HCT116 (cell line): ENCODE data around the gene THSD7A.

Experiments
- ELF1 ChIP-seq: IDR thresholded peaks from 2 replicates; pipeline ENCODE4 v1.6.1; 2012; ENCODE audit warnings: low read depth, borderline replicate concordance
- EZH2phosphoT487 ChIP-seq: fragments of 200-600 bp; IDR thresholded peaks from 2 replicates; pipeline ENCODE4 v1.6.1; 2018; ENCODE audit warnings: antibody characterized with exemption, borderline replicate concordance
- TF ChIP-seq, protein P1 (sequence below), 3 experiments: fragments of 200-600 bp in 1 of 3; sonication (generic) in 1 of 3; IDR thresholded peaks in 2 of 3; conservative IDR thresholded peaks in 1 of 3; 2 replicates each; pipeline ENCODE4 v1.5.1; 2012 to 2017; ENCODE audit warnings: low read depth in 2 of 3, low read length in 2 of 3, antibody characterized with exemption in 1 of 3, borderline replicate concordance in 1 of 3, control low read depth in 1 of 3, mild to moderate bottlenecking in 1 of 3, mixed read lengths in 1 of 3, mixed run types in 1 of 3, moderate library complexity in 1 of 3; ENCODE audit not compliant: insufficient read depth in 1 of 3

DNA sequence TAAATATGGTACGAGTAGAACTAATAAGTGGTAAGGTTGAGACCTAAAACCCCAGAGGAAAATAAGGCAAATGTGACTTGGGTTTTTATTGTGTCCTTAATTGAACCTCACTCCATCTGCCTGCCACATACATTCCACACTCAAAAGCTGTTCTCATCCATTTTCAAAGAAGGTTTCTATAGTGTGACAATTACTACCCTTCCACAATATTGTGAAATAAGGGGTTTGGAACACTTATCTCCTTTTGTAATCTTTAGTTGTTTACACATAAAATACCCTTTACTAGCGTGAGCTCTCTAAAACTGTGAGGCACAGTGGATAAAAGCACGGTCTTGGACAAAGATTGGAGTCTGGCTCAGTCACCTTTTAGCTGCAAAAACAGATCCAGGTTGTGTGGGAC lies 166.6 kb downstream of the THSD7A start:
- TF ChIP-seq ELF1 (no peak), EZH2phosphoT487 (no peak)
- TF ChIP-seq, protein P1, sequence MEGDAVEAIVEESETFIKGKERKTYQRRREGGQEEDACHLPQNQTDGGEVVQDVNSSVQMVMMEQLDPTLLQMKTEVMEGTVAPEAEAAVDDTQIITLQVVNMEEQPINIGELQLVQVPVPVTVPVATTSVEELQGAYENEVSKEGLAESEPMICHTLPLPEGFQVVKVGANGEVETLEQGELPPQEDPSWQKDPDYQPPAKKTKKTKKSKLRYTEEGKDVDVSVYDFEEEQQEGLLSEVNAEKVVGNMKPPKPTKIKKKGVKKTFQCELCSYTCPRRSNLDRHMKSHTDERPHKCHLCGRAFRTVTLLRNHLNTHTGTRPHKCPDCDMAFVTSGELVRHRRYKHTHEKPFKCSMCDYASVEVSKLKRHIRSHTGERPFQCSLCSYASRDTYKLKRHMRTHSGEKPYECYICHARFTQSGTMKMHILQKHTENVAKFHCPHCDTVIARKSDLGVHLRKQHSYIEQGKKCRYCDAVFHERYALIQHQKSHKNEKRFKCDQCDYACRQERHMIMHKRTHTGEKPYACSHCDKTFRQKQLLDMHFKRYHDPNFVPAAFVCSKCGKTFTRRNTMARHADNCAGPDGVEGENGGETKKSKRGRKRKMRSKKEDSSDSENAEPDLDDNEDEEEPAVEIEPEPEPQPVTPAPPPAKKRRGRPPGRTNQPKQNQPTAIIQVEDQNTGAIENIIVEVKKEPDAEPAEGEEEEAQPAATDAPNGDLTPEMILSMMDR (IDR thresholded peaks at IDR 0.05 in 2 of 3, conservative IDR thresholded peaks at IDR 0.05 in 1 of 3; ENCODE audit: borderline replicate concordance in 1 of 3, insufficient read depth in 1 of 3, low read depth in 2 of 3, low read length in 2 of 3): no peak
